Measurements from ENCODE around the gene S100PBP. TPM values are rescaled to one million over a fixed set of nuclear protein-coding genes. Genes with fewer than 3 reads are reported as not detected.

The S100PBP gene
- total RNA-seq, 3 donors from 2014 or later: 25.0 to 49.0 (median 29.5) TPM

GRCh38 chr1:32770741-32771548, 46.5 kb upstream of the S100PBP start:
- Histone ChIP-seq H3K4me1 (peaks cover 6 to 19% of the 10 kb centered on the region in 2 donors), H3K36me3 (no peaks in the 10 kb centered on the region)
- intact Hi-C loops (cut with DNase I; ENCODE audit: low total_unique reads): no loop called here

GRCh38 chr1:32771561-32772280, 45.7 kb upstream of the S100PBP start:
- TF ChIP-seq POLR2AphosphoS5 (IDR thresholded peaks at IDR 0.05) (no peak), POLR2A (IDR thresholded peaks at IDR 0.05) (no peak), CTCF (IDR thresholded peaks at IDR 0.05) (no peak)
- Histone ChIP-seq H3K27ac (peak overlapping the region; percentile 58 to 73), H3K4me3 (no peak overlapping the region), H3K36me3 (no peaks in the 10 kb centered on the region), H3K9me3 (no peaks in the 10 kb centered on the region), H3K27me3 (no peaks in the 10 kb centered on the region), H3K4me1 (peaks cover 6 to 11% of the 10 kb centered on the region in 2 donors)
- DNase-seq (ENCODE audit: low spot score in 2 of 2): no peak
- intact Hi-C loops (cut with DNase I; ENCODE audit: low total_unique reads): no loop called here

More at GRCh38 chr1:32770741-32771548, 46.5 kb upstream of the S100PBP start:
- H3K27ac ChIP-seq: peak overlapping the region in 1 of 2 donors; percentile 58
- no peak for DNase-seq (ENCODE audit: low spot score in 2 of 2)
- H3K4me3 ChIP-seq: no peak overlapping the region
- no peaks in the 10 kb centered on the region for H3K9me3 ChIP-seq
- TF ChIP-seq CTCF (IDR thresholded peaks at IDR 0.05) (no peak), POLR2A (IDR thresholded peaks at IDR 0.05) (no peak), POLR2AphosphoS5 (IDR thresholded peaks at IDR 0.05) (no peak)
- no peaks in the 10 kb centered on the region for H3K27me3 ChIP-seq

GRCh38 chr1:32772281-32773017, 45.0 kb upstream of the S100PBP start:
- Histone ChIP-seq H3K4me1 (peaks cover 4 to 6% of the 10 kb centered on the region in 2 donors), H3K27ac (peak overlapping the region; percentile 58 to 73), H3K4me3 (no peak overlapping the region), H3K27me3 (no peaks in the 10 kb centered on the region), H3K9me3 (no peaks in the 10 kb centered on the region), H3K36me3 (no peaks in the 10 kb centered on the region)
- intact Hi-C loops (cut with DNase I; ENCODE audit: low total_unique reads): no loop called here
- DNase-seq (ENCODE audit: low spot score in 2 of 2): no peak
- no peak for TF ChIP-seq POLR2AphosphoS5 (IDR thresholded peaks at IDR 0.05)
- no peak for TF ChIP-seq POLR2A (IDR thresholded peaks at IDR 0.05)

GRCh38 chr1:32773018-32773763, 44.3 kb upstream of the S100PBP start:
- H3K36me3 ChIP-seq: no peaks in the 10 kb centered on the region
- no peak overlapping the region for H3K4me3 ChIP-seq
- TF ChIP-seq CTCF (IDR thresholded peaks at IDR 0.05): peak; percentile 93 to 95 (median 94)
- TF ChIP-seq POLR2A (IDR thresholded peaks at IDR 0.05): no peak
- TF ChIP-seq POLR2AphosphoS5 (IDR thresholded peaks at IDR 0.05): peak; percentile 51 to 70 (median 57)
- H3K27me3 ChIP-seq: no peaks in the 10 kb centered on the region
- DNase-seq (ENCODE audit: low spot score in 2 of 2): peak; percentile 86
- peak overlapping the region; percentile 58 to 73 for H3K27ac ChIP-seq
- intact Hi-C loops (cut with DNase I; ENCODE audit: low total_unique reads): no loop called here
- H3K4me1 ChIP-seq: peaks cover 4 to 6% of the 10 kb centered on the region in 2 donors
- no peaks in the 10 kb centered on the region for H3K9me3 ChIP-seq

Data from breast epithelium (tissue), 4 donors.